Measurements from ENCODE around the gene BPIFB4.

DNA sequence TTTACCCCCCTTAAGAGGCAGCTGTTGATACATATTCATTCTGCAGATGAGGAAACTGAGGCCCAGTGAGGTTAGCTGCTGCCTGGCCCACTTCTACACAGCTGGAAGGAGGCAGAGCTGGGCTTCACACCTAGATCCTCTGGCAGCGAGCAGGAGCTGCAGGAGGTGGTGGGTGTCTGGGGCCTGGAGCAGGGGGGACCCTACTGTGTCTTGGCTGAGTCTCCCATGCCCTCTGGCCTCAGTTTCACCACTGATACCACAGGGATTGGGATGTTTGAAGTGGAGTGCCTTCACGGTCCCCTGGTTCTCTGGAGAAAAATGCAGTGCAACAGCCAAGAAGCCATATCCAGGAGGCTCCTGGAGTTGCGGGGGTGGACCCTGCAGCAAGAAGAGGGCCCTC is 80.3 kb downstream of the BPIFB4 start:
- no peak for TF ChIP-seq CTCF (IDR thresholded peaks at IDR 0.05; ENCODE audit: poor library complexity)
- no peak for TF ChIP-seq EZH2phosphoT487 (IDR thresholded peaks at IDR 0.05; ENCODE audit: low read depth, severe bottlenecking, unreplicated experiment)

All from hepatocyte (in vitro differentiated cells).